CD14-positive monocyte (primary cell): ENCODE measurements around the gene CAMSAP2. TPM values are rescaled to one million over a fixed set of nuclear protein-coding genes. Genes with fewer than 3 reads are reported as not detected.
A peak's percentile ranks its signal among the peaks of the same experiment; 100 is the strongest.

ENCODE experiments used
- DNase-seq, 3 donors: peaks; one replicate each; pipeline ENCODE4 v3.0.0-alpha.2; 2011 to 2022
- H2AFZ ChIP-seq: 2 replicates; pipeline ENCODE4 v1.6.0; 2012; ENCODE audit warnings: mild to moderate bottlenecking, low read depth, low read length, inconsistent platforms; ENCODE audit not compliant: insufficient read depth, poor library complexity, severe bottlenecking
- H3K27ac ChIP-seq, 2 donors: 1 replicate in 1 of 2; 2 replicates in 1 of 2; pipeline ENCODE4 v1.5.1; 2012 to 2013; ENCODE audit warnings: low read length in 2 of 2, control low read depth in 1 of 2, inconsistent platforms in 1 of 2, low read depth in 1 of 2, mild to moderate bottlenecking in 1 of 2
- H3K27me3 ChIP-seq, 2 donors: one replicate each; pipeline versions ENCODE4 v1.6.0 to v1.6.1; 2011 to 2013; ENCODE audit warnings: low read length in 2 of 2; ENCODE audit not compliant: control insufficient read depth in 2 of 2, insufficient read depth in 2 of 2
- H3K36me3 ChIP-seq, 2 donors: replicated peaks in 1 of 2; 1 replicate in 1 of 2; 2 replicates in 1 of 2; pipeline versions ENCODE4 v1.5.1 to v1.6.1; 2012 to 2013; ENCODE audit warnings: low read length in 2 of 2, control low read depth in 1 of 2, inconsistent platforms in 1 of 2, mild to moderate bottlenecking in 1 of 2; ENCODE audit not compliant: insufficient read depth in 2 of 2, control insufficient read depth in 1 of 2
- H3K4me1 ChIP-seq, 2 donors: 1 replicate in 1 of 2; 2 replicates in 1 of 2; pipeline versions ENCODE4 v1.5.1 to v1.6.1; 2012 to 2013; ENCODE audit warnings: low read length in 2 of 2, control low read depth in 1 of 2, inconsistent platforms in 1 of 2, mild to moderate bottlenecking in 1 of 2, moderate library complexity in 1 of 2; ENCODE audit not compliant: insufficient read depth in 2 of 2, control insufficient read depth in 1 of 2
- H3K4me2 ChIP-seq: replicated peaks from 2 replicates; pipeline ENCODE3; 2012; ENCODE audit warnings: low read length, moderate library complexity, mild to moderate bottlenecking; ENCODE audit not compliant: poor library complexity, severe bottlenecking; ENCODE audit errors: extremely low read depth
- H3K4me3 ChIP-seq, 3 experiments: fragments of 200-600 bp in 1 of 3; sonication (generic) in 1 of 3; replicated peaks in 1 of 3; 1 replicate in 2 of 3; 2 replicates in 1 of 3; pipeline ENCODE4 v1.5.1; 2011 to 2013; ENCODE audit warnings: low read length in 3 of 3, mild to moderate bottlenecking in 3 of 3, control low read depth in 2 of 3, low read depth in 2 of 3, inconsistent platforms in 1 of 3, moderate library complexity in 1 of 3
- H3K79me2 ChIP-seq: 2 replicates; pipeline ENCODE4 v1.6.0; 2012; ENCODE audit warnings: mild to moderate bottlenecking, control low read depth, inconsistent platforms, low read length, moderate library complexity; ENCODE audit not compliant: insufficient read depth
- H3K9ac ChIP-seq: 2 replicates; pipeline ENCODE4 v1.6.0; 2017; ENCODE audit warnings: low read length, mild to moderate bottlenecking; ENCODE audit not compliant: insufficient read depth, poor library complexity, severe bottlenecking
- H3K9me3 ChIP-seq, 2 donors: replicated peaks in 1 of 2; 1 replicate in 1 of 2; 2 replicates in 1 of 2; pipeline versions ENCODE4 v1.5.1 to v1.6.1; 2012 to 2013; ENCODE audit warnings: low read length in 2 of 2, control low read depth in 1 of 2; ENCODE audit not compliant: control insufficient read depth in 1 of 2, insufficient read depth in 1 of 2
- H4K20me1 ChIP-seq: 2 replicates; pipeline ENCODE4 v1.6.0; 2012; ENCODE audit warnings: mild to moderate bottlenecking, low read length, control low read depth, moderate library complexity; ENCODE audit not compliant: insufficient read depth
- H3K27ac Mint-ChIP-seq, 7 donors: one replicate each; pipeline ENCODE4 v1.8.0; 2020; ENCODE audit warnings: mild to moderate bottlenecking in 7 of 7, mixed read lengths in 7 of 7, moderate library complexity in 6 of 7, inconsistent platforms in 2 of 7
- H3K27me3 Mint-ChIP-seq, 3 donors: one replicate each; pipeline ENCODE4 v1.8.0; 2021 to 2022; ENCODE audit warnings: low read depth in 3 of 3, mild to moderate bottlenecking in 3 of 3, mixed read lengths in 3 of 3, moderate library complexity in 3 of 3, inconsistent platforms in 1 of 3
- H3K36me3 Mint-ChIP-seq, 2 donors: one replicate each; pipeline ENCODE4 v1.8.0; 2020; ENCODE audit warnings: mixed read lengths in 2 of 2, inconsistent platforms in 1 of 2, mild to moderate bottlenecking in 1 of 2
- H3K4me1 Mint-ChIP-seq: one replicate; pipeline ENCODE4 v1.8.0; 2020; ENCODE audit warnings: mild to moderate bottlenecking, mixed read lengths
- H3K4me3 Mint-ChIP-seq, 2 donors: one replicate each; pipeline ENCODE4 v1.8.0; 2020; ENCODE audit warnings: mild to moderate bottlenecking in 2 of 2, mixed read lengths in 2 of 2, moderate library complexity in 1 of 2
- H3K9me3 Mint-ChIP-seq, 7 donors: one replicate each; pipeline ENCODE4 v1.8.0; 2020 to 2022; ENCODE audit warnings: mixed read lengths in 7 of 7, mild to moderate bottlenecking in 6 of 7, moderate library complexity in 6 of 7, inconsistent platforms in 2 of 7
- WGBS: methylation state at CpG from one replicate; pipeline ENCODE4 v1.1.5; 2013; ENCODE audit warnings: missing lambda C conversion rate; ENCODE audit not compliant: insufficient coverage; 5-methylcytosine and 5-hydroxymethylcytosine counted together
- intact Hi-C, 2 donors: fragments of 100-400 bp; cut with micrococcal nuclease; formaldehyde crosslinking; loops; one replicate each; pipeline versions ENCODE4 v1.15.0 to v1.15.1; 2023
- polyA plus RNA-seq, 3 donors: library from polyadenylated mRNA; depleted of rRNA in 1 of 3; unstranded in 2 of 3; stranded (reverse) in 1 of 3; fragments of 300-500 nt in 2 of 3; fragments of >200 nt in 1 of 3; fragmentation: Illumina TruSeq in 2 of 3; gene quantifications; 1 replicate in 2 of 3; 2 replicates in 1 of 3; pipeline ENCODE4 v1.2.3, GENCODE V29; 2012 to 2021
- TF ChIP-seq, protein P1 (sequence below): fragments of 200-600 bp; IDR thresholded peaks from one replicate; pipeline ENCODE4 v1.8.0; 2022; ENCODE audit warnings: antibody characterized with exemption, mild to moderate bottlenecking

CAMSAP2 gene
- polyA plus RNA-seq, 3 donors, result 0.89 to 1.3 (median 0.90) TPM

DNA sequence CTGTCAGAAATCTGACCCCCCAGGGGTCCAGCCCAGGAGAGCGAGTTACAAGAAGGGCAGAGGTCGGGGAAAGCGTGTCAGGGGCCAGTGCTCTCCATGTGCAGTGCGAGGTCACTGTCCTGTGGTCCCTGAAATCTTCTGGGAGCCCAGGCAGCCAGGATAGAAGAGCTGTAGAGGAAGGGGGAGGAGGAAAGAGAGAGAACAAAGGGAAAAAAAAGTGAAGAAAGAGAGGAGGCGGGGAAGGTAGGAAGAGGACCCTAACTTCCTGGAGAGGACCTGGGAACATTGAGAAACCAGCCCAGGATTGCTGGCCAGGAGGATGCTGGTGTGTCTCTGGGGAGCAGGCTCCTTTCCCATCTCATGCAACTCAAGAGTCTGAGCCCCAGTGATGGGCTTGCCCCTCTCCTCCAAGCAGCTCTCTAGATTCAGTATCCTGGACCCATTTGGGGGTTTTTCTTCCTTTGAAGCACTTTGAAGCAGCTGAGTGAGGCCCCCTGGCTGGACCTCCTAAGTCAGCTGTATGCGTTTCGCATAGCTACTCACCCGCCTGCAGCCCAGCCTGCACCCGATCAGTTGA, 149.2 kb downstream of the CAMSAP2 start:
- no peak overlapping the region for H3K9ac ChIP-seq
- intact Hi-C loops, result no loop called here
- no peaks in the 10 kb centered on the region for H3K36me3 ChIP-seq
- H4K20me1 ChIP-seq, result no peaks in the 10 kb centered on the region
- H3K79me2 ChIP-seq, result no peaks in the 10 kb centered on the region
- H3K4me2 ChIP-seq, result peak overlapping the region; percentile 23
- TF ChIP-seq, protein P1, sequence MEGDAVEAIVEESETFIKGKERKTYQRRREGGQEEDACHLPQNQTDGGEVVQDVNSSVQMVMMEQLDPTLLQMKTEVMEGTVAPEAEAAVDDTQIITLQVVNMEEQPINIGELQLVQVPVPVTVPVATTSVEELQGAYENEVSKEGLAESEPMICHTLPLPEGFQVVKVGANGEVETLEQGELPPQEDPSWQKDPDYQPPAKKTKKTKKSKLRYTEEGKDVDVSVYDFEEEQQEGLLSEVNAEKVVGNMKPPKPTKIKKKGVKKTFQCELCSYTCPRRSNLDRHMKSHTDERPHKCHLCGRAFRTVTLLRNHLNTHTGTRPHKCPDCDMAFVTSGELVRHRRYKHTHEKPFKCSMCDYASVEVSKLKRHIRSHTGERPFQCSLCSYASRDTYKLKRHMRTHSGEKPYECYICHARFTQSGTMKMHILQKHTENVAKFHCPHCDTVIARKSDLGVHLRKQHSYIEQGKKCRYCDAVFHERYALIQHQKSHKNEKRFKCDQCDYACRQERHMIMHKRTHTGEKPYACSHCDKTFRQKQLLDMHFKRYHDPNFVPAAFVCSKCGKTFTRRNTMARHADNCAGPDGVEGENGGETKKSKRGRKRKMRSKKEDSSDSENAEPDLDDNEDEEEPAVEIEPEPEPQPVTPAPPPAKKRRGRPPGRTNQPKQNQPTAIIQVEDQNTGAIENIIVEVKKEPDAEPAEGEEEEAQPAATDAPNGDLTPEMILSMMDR, result no peak
- Mint-ChIP-seq H3K9me3 (peaks cover 0 to 10% (median 0%) of the 10 kb centered on the region in 7 donors), H3K27ac (peak overlapping the region in 2 of 7 donors; percentile 22 to 80), H3K4me3 (no peak overlapping the region), H3K27me3 (peaks cover 15 to 31% (median 19%) of the 10 kb centered on the region in 3 donors), H3K36me3 (no peaks in the 10 kb centered on the region), H3K4me1 (peaks cover 46% of the 10 kb centered on the region)
- H3K27ac ChIP-seq, result no peak overlapping the region
- no peak overlapping the region for H2AFZ ChIP-seq
- H3K9me3 ChIP-seq, result no peaks in the 10 kb centered on the region
- WGBS, result 47% methylated on average over 8 of the region's 9 CpGs
- H3K27me3 ChIP-seq, result peaks cover 2 to 16% of the 10 kb centered on the region in 2 donors
- H3K4me3 ChIP-seq, result peak overlapping the region in 1 of 3 experiments; percentile 10
- no peak for DNase-seq
- H3K4me1 ChIP-seq, result peaks cover 36 to 40% of the 10 kb centered on the region in 2 donors

DNA sequence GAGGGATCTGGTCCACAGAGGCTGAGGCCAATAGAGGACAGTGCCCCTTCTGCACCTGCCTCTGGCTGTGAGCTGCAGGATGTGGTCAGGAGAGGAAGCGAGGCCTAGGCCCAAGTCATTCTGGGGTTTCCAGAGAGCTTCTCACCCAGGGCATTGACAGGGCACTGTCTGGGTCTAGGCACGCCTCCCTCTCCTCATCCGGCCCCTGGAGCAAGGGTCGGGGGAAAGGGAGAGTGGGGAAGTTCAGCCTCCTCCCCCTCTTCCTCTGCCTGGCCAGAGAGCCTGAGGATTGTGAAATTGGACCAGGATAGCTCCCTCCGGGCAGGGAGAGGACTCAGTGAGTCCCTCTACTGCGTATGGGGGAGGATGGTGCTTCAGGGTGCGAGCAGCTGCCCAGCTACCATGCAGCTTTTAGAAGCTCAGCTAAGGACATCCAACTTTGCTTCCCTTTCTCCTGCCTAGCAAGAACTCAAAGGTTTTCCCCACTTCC, 149.7 kb downstream of the CAMSAP2 start:
- H3K4me3 ChIP-seq, result peak overlapping the region in 1 of 3 experiments; percentile 10

More for the DNA sequence above, 149.7 kb downstream of the CAMSAP2 start:
- no peaks in the 10 kb centered on the region for H4K20me1 ChIP-seq
- TF ChIP-seq, protein P1, result no peak
- H3K79me2 ChIP-seq, result no peaks in the 10 kb centered on the region
- H3K4me1 ChIP-seq, result peaks cover 36 to 40% of the 10 kb centered on the region in 2 donors
- intact Hi-C loops, result no loop called here
- peaks cover 2 to 17% of the 10 kb centered on the region in 2 donors for H3K27me3 ChIP-seq
- Mint-ChIP-seq H3K27me3 (peaks cover 15 to 35% (median 21%) of the 10 kb centered on the region in 3 donors), H3K4me1 (peaks cover 46% of the 10 kb centered on the region), H3K4me3 (peak overlapping the region; percentile 2 to 16), H3K36me3 (no peaks in the 10 kb centered on the region), H3K9me3 (peaks cover 0 to 10% (median 0%) of the 10 kb centered on the region in 7 donors), H3K27ac (peak overlapping the region in 1 of 7 donors; percentile 22)
- H3K4me2 ChIP-seq, result peak overlapping the region; percentile 23
- no peaks in the 10 kb centered on the region for H3K36me3 ChIP-seq
- DNase-seq, result peak; percentile 38 to 88 (median 48)
- no CpG with 5 or more reads among the region's 7 CpGs for WGBS
- peak overlapping the region; percentile 30 for H2AFZ ChIP-seq
- H3K9me3 ChIP-seq, result no peaks in the 10 kb centered on the region
- H3K9ac ChIP-seq, result no peak overlapping the region
- no peak overlapping the region for H3K27ac ChIP-seq
